ENCODE measurements around the gene UMODL1. TPM values are rescaled to one million over a fixed set of nuclear protein-coding genes. Genes with fewer than 3 reads are reported as not detected.

Gene UMODL1
- total and polyA plus RNA-seq, 2 experiments from 2014 or later = 0.15 to 0.47 TPM

- Histone ChIP-seq H3K4me3 (no peak overlapping the region), H3K9me3 (ENCODE audit: low read depth) (no peaks in the 10 kb centered on the region), H3K4me1 (ENCODE audit: insufficient read depth) (no peaks in the 10 kb centered on the region), H3K9me2 (replicated peaks; ENCODE audit: insufficient read depth) (no peaks in the 10 kb centered on the region), H3K27me3 (no peaks in the 10 kb centered on the region), H3K79me2 (no peaks in the 10 kb centered on the region), H2AFZ (no peak overlapping the region), H3K36me3 (replicated peaks; ENCODE audit: insufficient read depth, low read depth) (no peaks in the 10 kb centered on the region), H3K4me2 (no peak overlapping the region), H4K20me1 (ENCODE audit: insufficient read depth, poor library complexity, severe bottlenecking) (no peaks in the 10 kb centered on the region), H3K27ac (no peak overlapping the region)
- WGBS (ENCODE audit: low lambda C conversion rate, missing lambda C conversion rate) = 93% methylated on average over 10 of the region's 10 CpGs
- TF ChIP-seq EZH2 (IDR thresholded peaks at IDR 0.05; ENCODE audit: borderline replicate concordance) = no peak
- TF ChIP-seq CTCF (IDR thresholded peaks at IDR 0.05; ENCODE audit: poor library complexity) = no peak
- TF ChIP-seq EZH2phosphoT487 (IDR thresholded peaks at IDR 0.05; ENCODE audit: low read depth, severe bottlenecking, unreplicated experiment) = no peak
- DNase-seq (ENCODE audit: low spot score) = no peak
Observed at GRCh38 chr21:42048870-42049577, 22.1 kb upstream of the UMODL1 start.

GRCh38 chr21:42049578-42050430 lies 21.3 kb upstream of the UMODL1 start:
- no peak overlapping the region for H2AFZ ChIP-seq
- no peak overlapping the region for H3K27ac ChIP-seq
- TF ChIP-seq EZH2 (IDR thresholded peaks at IDR 0.05; ENCODE audit: borderline replicate concordance) = no peak
- no peak for TF ChIP-seq EZH2phosphoT487 (IDR thresholded peaks at IDR 0.05; ENCODE audit: low read depth, severe bottlenecking, unreplicated experiment)
- TF ChIP-seq CTCF (IDR thresholded peaks at IDR 0.05; ENCODE audit: poor library complexity) = no peak

GRCh38 chr21:42051788-42052187 lies 19.3 kb upstream of the UMODL1 start:
- Histone ChIP-seq H3K9me2 (replicated peaks; ENCODE audit: insufficient read depth) (no peaks in the 10 kb centered on the region), H3K4me1 (ENCODE audit: insufficient read depth) (peaks cover 7% of the 10 kb centered on the region), H3K4me3 (no peak overlapping the region), H3K27ac (no peak overlapping the region), H3K79me2 (no peaks in the 10 kb centered on the region), H4K20me1 (ENCODE audit: insufficient read depth, poor library complexity, severe bottlenecking) (no peaks in the 10 kb centered on the region), H3K9me3 (ENCODE audit: low read depth) (no peaks in the 10 kb centered on the region), H3K36me3 (replicated peaks; ENCODE audit: insufficient read depth, low read depth) (no peaks in the 10 kb centered on the region), H2AFZ (no peak overlapping the region), H3K4me2 (no peak overlapping the region), H3K27me3 (no peaks in the 10 kb centered on the region)
- WGBS (ENCODE audit: low lambda C conversion rate, missing lambda C conversion rate) = 61% methylated on average over 9 of the region's 9 CpGs
- no peak for DNase-seq (ENCODE audit: low spot score)
- TF ChIP-seq CTCF (IDR thresholded peaks at IDR 0.05; ENCODE audit: poor library complexity) = no peak
- no peak for TF ChIP-seq EZH2 (IDR thresholded peaks at IDR 0.05; ENCODE audit: borderline replicate concordance)
- TF ChIP-seq EZH2phosphoT487 (IDR thresholded peaks at IDR 0.05; ENCODE audit: low read depth, severe bottlenecking, unreplicated experiment) = no peak

More at GRCh38 chr21:42049578-42050430, 21.3 kb upstream of the UMODL1 start:
- H3K79me2 ChIP-seq = no peaks in the 10 kb centered on the region
- H3K27me3 ChIP-seq = no peaks in the 10 kb centered on the region
- H3K9me2 ChIP-seq (replicated peaks; ENCODE audit: insufficient read depth) = no peaks in the 10 kb centered on the region
- H3K4me1 ChIP-seq (ENCODE audit: insufficient read depth) = no peaks in the 10 kb centered on the region
- WGBS (ENCODE audit: low lambda C conversion rate, missing lambda C conversion rate) = 88% methylated on average over 16 of the region's 16 CpGs
- H3K36me3 ChIP-seq (replicated peaks; ENCODE audit: insufficient read depth, low read depth) = no peaks in the 10 kb centered on the region
- DNase-seq (ENCODE audit: low spot score) = no peak
- no peak overlapping the region for H3K4me3 ChIP-seq
- no peak overlapping the region for H3K4me2 ChIP-seq
- H4K20me1 ChIP-seq (ENCODE audit: insufficient read depth, poor library complexity, severe bottlenecking) = no peaks in the 10 kb centered on the region
- H3K9me3 ChIP-seq (ENCODE audit: low read depth) = no peaks in the 10 kb centered on the region
